GM12878 (cell line): ENCODE data around the gene HNRNPM. TPM values are rescaled to one million over a fixed set of nuclear protein-coding genes. Genes with fewer than 3 reads are reported as not detected.

Source experiments
- ATAC-seq: fragments of 200-7000 bp; cut with Tn5 transposase; 3 replicates; pipeline ENCODE4 v1.9.1; 2020; ENCODE audit warnings: mild to moderate bottlenecking, moderate library complexity
- BruUV-seq: library from RNA; stranded (reverse); fragments of 400-500 nt; replicated peaks from 2 replicates; lab custom pipeline; 2021; lab: Mats Ljungman, UMichigan
- CTCF ChIA-PET: fragments of 300-600 bp; sonication (Branson Sonifier 250); formaldehyde crosslinking; extraction: SDS; loops from one replicate; lab custom pipeline; 2021; ENCODE audit warnings: inconsistent platforms; lab: Yijun Ruan, JAX
- POLR2A ChIA-PET: fragments of 350-600 bp; formaldehyde crosslinking; extraction: SDS; loops from one replicate; lab custom pipeline; 2021; ENCODE audit warnings: inconsistent platforms; lab: Charles Lee
- RAD21 ChIA-PET: fragments of 300-600 bp; sonication (Branson Sonifier 250); formaldehyde crosslinking; loops from one replicate; lab custom pipeline; 2023; ENCODE audit warnings: antibody characterized with exemption; ENCODE audit not compliant: unreplicated experiment; lab: Charles Lee
- SMC1A ChIA-PET: fragments of 300-600 bp; sonication (Branson Sonifier 250); formaldehyde crosslinking; loops from one replicate; lab custom pipeline; 2023; ENCODE audit not compliant: unreplicated experiment, uncharacterized antibody; lab: Charles Lee
- DNase-seq: peaks from one replicate; pipeline ENCODE4 v3.0.0-alpha.2; 2011; ENCODE audit warnings: low read depth, low spot score
- FAIRE-seq: peaks from 3 replicates; lab custom pipeline; 2011; peaks lifted over from hg19 to GRCh38; lab: Jason Lieb, UNC
- H2AFZ ChIP-seq: 2 replicates; pipeline ENCODE4 v1.6.0; 2011; ENCODE audit warnings: low read depth, low read length, control low read depth; ENCODE audit not compliant: control insufficient read depth
- H3K27ac ChIP-seq: 2 replicates; pipeline ENCODE4 v1.5.1; 2011; ENCODE audit warnings: control low read depth; ENCODE audit not compliant: control insufficient read depth, insufficient read depth
- H3K27me3 ChIP-seq, 2 experiments: replicated peaks in 1 of 2; 2 replicates each; pipeline versions ENCODE4 v1.6.0 to v1.6.1; 2011; ENCODE audit warnings: low read length in 1 of 2; ENCODE audit not compliant: control insufficient read depth in 2 of 2, insufficient read depth in 2 of 2
- H3K36me3 ChIP-seq, 2 experiments: 2 replicates each; pipeline ENCODE4 v1.5.1; 2011; ENCODE audit warnings: low read length in 1 of 2; ENCODE audit not compliant: control insufficient read depth in 2 of 2, insufficient read depth in 2 of 2
- H3K4me1 ChIP-seq: 2 replicates; pipeline ENCODE4 v1.6.1; 2011; ENCODE audit warnings: mild to moderate bottlenecking, low read length, moderate library complexity, mixed read lengths; ENCODE audit not compliant: control insufficient read depth, insufficient read depth
- H3K4me2 ChIP-seq: 2 replicates; pipeline ENCODE4 v1.6.0; 2011; ENCODE audit warnings: control low read depth; ENCODE audit not compliant: control insufficient read depth, insufficient read depth
- H3K4me3 ChIP-seq: fragments of 200-600 bp; sonication (generic); 2 replicates; pipeline ENCODE4 v1.5.1; 2016
- H3K79me2 ChIP-seq: 2 replicates; pipeline ENCODE4 v1.6.0; 2011; ENCODE audit warnings: low read length; ENCODE audit not compliant: control insufficient read depth, insufficient read depth
- H3K9ac ChIP-seq: 2 replicates; pipeline ENCODE4 v1.8.0; 2011; ENCODE audit warnings: low read length, control low read depth, mixed read lengths; ENCODE audit not compliant: control insufficient read depth, insufficient read depth
- H3K9me3 ChIP-seq: replicated peaks from 3 replicates; pipeline ENCODE4 v1.5.1; 2011; ENCODE audit warnings: mild to moderate bottlenecking, low read length; ENCODE audit not compliant: control insufficient read depth, insufficient read depth
- H4K20me1 ChIP-seq: 2 replicates; pipeline ENCODE4 v1.6.0; 2011; ENCODE audit not compliant: control insufficient read depth, insufficient read depth
- BRCA1 ChIP-seq: IDR thresholded peaks from 2 replicates; pipeline ENCODE4 v1.6.1; 2011; ENCODE audit warnings: low read depth, low read length, improper control_type of control experiment
- CUX1 ChIP-seq: IDR thresholded peaks from 2 replicates; pipeline ENCODE4 v1.6.1; 2012; ENCODE audit warnings: improper control_type of control experiment, low read depth, low read length; ENCODE audit not compliant: insufficient replicate concordance
- E2F8 ChIP-seq: fragments of 450-650 bp; IDR thresholded peaks from 2 replicates; pipeline ENCODE4 v1.6.1; 2018; ENCODE audit warnings: mild to moderate bottlenecking, low read depth, moderate library complexity; ENCODE audit not compliant: partially characterized antibody
- EED ChIP-seq: sonication (generic); IDR thresholded peaks from 2 replicates; pipeline ENCODE4 v1.6.1; 2016; ENCODE audit warnings: antibody characterized with exemption, low read depth
- EP300 ChIP-seq, 2 experiments: fragments of 150-350 bp in 1 of 2; IDR thresholded peaks; 2 replicates each; pipeline ENCODE4 v1.6.1; 2011 to 2012; ENCODE audit warnings: low read depth in 2 of 2, low read length in 2 of 2, borderline replicate concordance in 1 of 2, improper control_type of control experiment in 1 of 2, inconsistent platforms in 1 of 2; ENCODE audit not compliant: control insufficient read depth in 1 of 2
- FOXM1 ChIP-seq: IDR thresholded peaks from 2 replicates; pipeline ENCODE4 v1.6.1; 2012; ENCODE audit warnings: low read depth, mild to moderate bottlenecking, inconsistent platforms, low read length, moderate library complexity
- IRF4 ChIP-seq: IDR thresholded peaks from 2 replicates; pipeline ENCODE4 v1.6.1; 2011; ENCODE audit warnings: low read depth, low read length
- KLF5 ChIP-seq: fragments of 450-650 bp; IDR thresholded peaks from 2 replicates; pipeline ENCODE4 v1.6.1; 2014; ENCODE audit warnings: mild to moderate bottlenecking; ENCODE audit not compliant: partially characterized antibody
- MLLT1 ChIP-seq: fragments of 450-650 bp; IDR thresholded peaks from 2 replicates; pipeline ENCODE4 v1.6.1; 2016; ENCODE audit warnings: mild to moderate bottlenecking
- MTA3 ChIP-seq: IDR thresholded peaks from 2 replicates; pipeline ENCODE4 v1.6.1; 2012; ENCODE audit warnings: low read length, inconsistent platforms, borderline replicate concordance
- RB1 ChIP-seq: fragments of 450-650 bp; formaldehyde crosslinking; IDR thresholded peaks from 2 replicates; pipeline ENCODE4 v1.6.1; 2017; ENCODE audit warnings: mild to moderate bottlenecking, borderline replicate concordance
- RBBP5 ChIP-seq: fragments of 200-600 bp; sonication (generic); conservative IDR thresholded peaks from 2 replicates; pipeline ENCODE4 v1.6.1; 2016
- RUNX3 ChIP-seq: IDR thresholded peaks from 2 replicates; pipeline ENCODE4 v1.6.1; 2012; ENCODE audit warnings: low read length, inconsistent platforms
- SRF ChIP-seq, 2 experiments: IDR thresholded peaks; 2 replicates each; pipeline ENCODE4 v1.6.1; 2011; ENCODE audit warnings: low read depth in 2 of 2, low read length in 2 of 2, mild to moderate bottlenecking in 1 of 2, moderate library complexity in 1 of 2
- TBL1XR1 ChIP-seq: IDR thresholded peaks from 2 replicates; pipeline ENCODE4 v1.6.1; 2012; ENCODE audit warnings: low read depth, low read length, improper control_type of control experiment
- ZNF217 ChIP-seq: fragments of 450-650 bp; IDR thresholded peaks from 2 replicates; pipeline ENCODE4 v1.6.1; 2017; ENCODE audit warnings: antibody characterized with exemption, mild to moderate bottlenecking
- WGBS: methylation state at CpG from one replicate; pipeline ENCODE4 v1.1.6; 2016; ENCODE audit warnings: low lambda C conversion rate; ENCODE audit not compliant: insufficient replicate concordance, insufficient coverage; ENCODE audit errors: missing lambda C conversion rate; 5-methylcytosine and 5-hydroxymethylcytosine counted together
- in situ Hi-C: fragments of 300-500 bp; cut with MboI; formaldehyde crosslinking; loops from 9 replicates; pipeline ENCODE4 v1.14.3; 2018; ENCODE audit warnings: mixed read lengths
- intact Hi-C: fragments of 100-400 bp; cut with micrococcal nuclease; formaldehyde crosslinking; loops from one replicate; pipeline ENCODE4 v1.14.2; 2022; ENCODE audit not compliant: unreplicated experiment
- polyA plus RNA-seq, 11 experiments: library from polyadenylated mRNA; depleted of rRNA in 4 of 11; unstranded in 6 of 11; stranded (reverse) in 5 of 11; fragments of >200 nt; fragmentation: Nextera tagmentation in 4 of 11; fragmentation: Illumina TruSeq in 1 of 11; extraction: Ambion mirVana in 4 of 11; extraction: Trizol in 1 of 11; gene quantifications; 1 replicate in 1 of 11; 2 replicates in 10 of 11; pipeline versions ENCODE4 v1.2.1 to v1.2.3, GENCODE V29; 2011 to 2016; ENCODE audit warnings: inconsistent platforms in 2 of 11, missing spikeins in 2 of 11, low read depth in 1 of 11
- total RNA-seq, 4 experiments: library from RNA; depleted of rRNA in 3 of 4; stranded (reverse); fragments of >200 nt in 3 of 4; fragmentation: Illumina TruSeq in 1 of 4; extraction: Trizol in 1 of 4; gene quantifications; 2 replicates each; pipeline versions ENCODE4 v1.2.1 to v1.2.3, GENCODE V29; 2013 to 2021

The HNRNPM gene
- total and polyA plus RNA-seq, 10 of the 15 experiments (the other 5 are each of a cell fraction or from before 2014, with no cell fraction given) = 14.3 to 415 (median 198) TPM

- in situ Hi-C loops (no loop called here), intact Hi-C loops (no loop called here)
- no peaks in the 10 kb centered on the region for H3K4me1 ChIP-seq
- ChIA-PET RAD21 (interaction anchor here (0.6 kb wide), 1 partner anchor 251 kb away, joined by 3 read pairs; no protein-coding TSS in a partner anchor), CTCF (interaction anchor here (1.2 kb wide), 1 partner anchor 10 kb away, joined by 3 read pairs; the partner anchor contains the start of gene MARCHF2), SMC1A (interaction anchor here (1.2 kb wide), 1 partner anchor 38 kb away, joined by 3 read pairs; no protein-coding TSS in a partner anchor), POLR2A (interaction anchor here (0.6 kb wide), 1 partner anchor 1360 kb away, joined by 3 read pairs; no protein-coding TSS in a partner anchor)
- no TSS peak for BruUV-seq
- DNase-seq (no peak), FAIRE-seq (no peak), ATAC-seq (no peak)
- H3K9me3 ChIP-seq = no peaks in the 10 kb centered on the region
- H4K20me1 ChIP-seq = no peaks in the 10 kb centered on the region
- no peaks in the 10 kb centered on the region for H3K79me2 ChIP-seq
- no peak overlapping the region for H3K9ac ChIP-seq
- H3K27ac ChIP-seq = no peak overlapping the region
- no peaks in the 10 kb centered on the region for H3K27me3 ChIP-seq
- H3K4me3 ChIP-seq = no peak overlapping the region
- H2AFZ ChIP-seq = no peak overlapping the region
- H3K36me3 ChIP-seq = no peaks in the 10 kb centered on the region
- WGBS = 60% methylated on average over 9 of the region's 9 CpGs
- H3K4me2 ChIP-seq = no peak overlapping the region
- TF ChIP-seq IRF4 (no peak), SRF (IDR thresholded peaks at IDR 0.05; ENCODE audit: low read depth in 2 of 2, low read length in 2 of 2) (no peak), FOXM1 (no peak), TBL1XR1 (no peak), ZNF217 (no peak), RB1 (no peak), MTA3 (no peak), EP300 (IDR thresholded peaks at IDR 0.05; ENCODE audit: borderline replicate concordance in 1 of 2, control insufficient read depth in 1 of 2, low read depth in 2 of 2, low read length in 2 of 2) (no peak), RUNX3 (no peak), E2F8 (no peak), KLF5 (no peak), MLLT1 (no peak), BRCA1 (no peak), CUX1 (no peak), EED (no peak), RBBP5 (no peak)
Measured at GRCh38 chr19:8423817-8424223, 21.0 kb upstream of the HNRNPM start.
